8988T (cell line): Measurements from ENCODE around the gene SIAH1.
A peak's percentile ranks its signal among the peaks of the same experiment; 100 is the strongest.
"Not testable (repeated sequence)": the region's sequence is repeated elsewhere in the genome, so short reads cannot be mapped to it uniquely, and the experiment has no call there.

ENCODE experiments used
- DNase-seq: peaks from one replicate; pipeline ENCODE4 v3.0.0; 2011

Gene SIAH1

DNA sequence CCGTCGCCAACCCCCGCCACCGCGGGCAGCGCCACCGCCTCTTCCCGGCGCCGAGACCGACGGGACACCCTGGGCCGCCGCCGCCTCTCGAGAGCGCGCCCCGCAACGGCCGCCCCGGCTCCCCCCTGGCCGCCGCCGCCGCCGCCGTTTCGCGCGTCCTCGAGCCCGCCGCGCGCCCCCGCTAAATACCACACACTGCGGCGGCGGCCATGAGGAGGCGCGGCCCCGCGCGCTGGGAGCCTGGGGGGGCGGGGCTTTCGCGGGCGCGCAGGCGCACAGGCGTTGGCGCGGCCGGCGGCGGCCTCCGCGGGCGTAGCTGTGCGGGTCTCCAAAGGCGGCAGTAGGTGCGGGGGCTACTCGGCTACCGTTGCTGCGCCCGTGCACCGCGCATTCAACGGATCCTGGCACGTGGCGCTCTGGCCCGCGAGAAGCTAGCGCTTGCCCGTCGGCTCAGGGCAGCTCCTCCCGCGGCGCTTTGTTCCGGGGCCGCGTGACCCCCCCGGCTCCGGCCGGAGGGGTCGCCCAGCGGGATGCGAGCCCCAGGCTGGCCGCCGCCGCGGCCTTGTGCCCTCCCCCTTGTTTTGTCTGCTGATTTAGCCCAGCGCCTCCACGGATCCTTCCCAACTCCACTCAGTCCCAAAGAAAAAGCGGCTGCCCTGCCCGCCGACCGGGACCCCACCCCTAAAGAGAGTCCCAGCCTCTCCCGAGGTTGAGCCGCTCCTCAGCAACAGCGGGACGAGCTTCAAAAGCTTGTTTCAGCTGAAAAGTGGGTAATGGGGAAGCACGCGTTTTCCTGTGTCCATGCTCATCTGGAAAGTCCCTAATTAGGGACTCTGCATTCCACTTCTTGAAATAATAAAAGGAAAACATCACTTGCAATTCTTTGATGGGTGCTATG, at the start of gene SIAH1:
Gene SIAH1 (minus strand): TSS at position 161 of the 898 bp plus-strand sequence. CDS start 22,985 bp downstream, outside the sequence.
- DNase-seq = peak; percentile 98

- no peak for DNase-seq
These were observed 49.6 kb upstream of the SIAH1 start for GRCh38 chr16:48434653-48435317.

- DNase-seq = no peak
These were observed 48.8 kb upstream of the SIAH1 start for GRCh38 chr16:48433850-48434530.

GRCh38 chr16:48433116-48433849, 48.1 kb upstream of the SIAH1 start:
- no peak for DNase-seq

- no peak for DNase-seq
These were observed 46.9 kb upstream of the SIAH1 start for GRCh38 chr16:48432136-48432535.

- DNase-seq = no peak
These were observed 45.7 kb upstream of the SIAH1 start for GRCh38 chr16:48430890-48431289.

- no peak for DNase-seq
These were observed 41.3 kb upstream of the SIAH1 start for GRCh38 chr16:48426244-48427141.

DNA sequence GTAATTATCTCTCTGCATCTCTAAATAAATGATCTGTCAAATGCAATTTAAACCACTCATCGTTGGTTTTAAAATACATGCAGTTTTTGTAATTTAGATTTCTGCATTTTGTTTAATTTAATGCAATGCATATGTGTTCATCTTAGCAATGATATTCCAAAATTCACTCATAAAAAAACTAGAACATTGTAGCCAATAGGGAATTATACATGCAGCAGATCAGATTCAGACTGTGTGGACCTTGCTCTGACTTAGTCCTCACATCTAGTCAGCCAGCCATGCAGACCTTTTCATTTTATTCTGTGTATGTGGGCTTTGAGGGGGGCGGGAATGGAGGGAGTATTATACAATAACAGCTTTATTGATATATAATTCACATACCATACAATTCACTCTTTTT, 37.3 kb upstream of the SIAH1 start:
- DNase-seq = no peak

DNA sequence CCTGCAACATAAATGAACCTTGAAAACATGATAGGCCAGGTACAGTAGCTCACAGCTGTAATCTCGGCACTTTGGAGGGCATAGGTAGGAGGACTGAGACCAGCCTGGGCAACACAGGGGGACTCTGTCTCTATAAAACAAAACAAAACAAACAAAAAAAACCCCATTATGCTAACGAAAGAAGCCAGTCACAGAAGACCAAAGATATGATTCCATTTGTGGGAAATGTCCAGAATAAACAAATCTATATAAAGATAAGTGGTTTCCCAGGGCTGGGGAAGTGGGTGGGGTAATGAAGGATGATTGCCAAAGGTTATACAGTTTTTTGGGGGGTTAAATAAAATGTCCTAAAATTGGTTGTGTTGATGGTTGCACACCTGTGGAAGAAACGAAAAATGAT, 36.5 kb upstream of the SIAH1 start:
- DNase-seq = no peak

GRCh38 chr16:48420437-48420836, 35.2 kb upstream of the SIAH1 start:
- no peak for DNase-seq

DNA sequence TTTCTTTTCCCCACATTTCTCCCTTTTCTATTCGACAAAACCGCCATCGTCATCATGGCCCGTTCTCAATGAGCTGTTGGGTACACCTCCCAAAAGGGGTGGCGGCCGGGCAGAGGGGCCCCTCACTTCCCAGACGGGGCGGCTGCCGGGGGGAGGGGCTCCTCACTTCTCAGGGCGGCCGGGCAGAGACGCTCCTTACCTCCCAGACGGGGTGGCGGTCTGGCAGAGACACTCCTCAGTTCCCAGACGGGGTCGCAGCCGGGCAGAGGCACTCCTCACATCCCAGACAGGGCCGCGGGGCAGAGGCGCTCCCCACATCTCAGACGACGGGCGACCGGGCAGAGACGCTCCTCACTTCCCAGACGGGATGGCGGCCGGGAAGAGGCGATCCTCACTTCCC, 31.4 kb upstream of the SIAH1 start:
- not testable (repeated sequence) for DNase-seq

DNA sequence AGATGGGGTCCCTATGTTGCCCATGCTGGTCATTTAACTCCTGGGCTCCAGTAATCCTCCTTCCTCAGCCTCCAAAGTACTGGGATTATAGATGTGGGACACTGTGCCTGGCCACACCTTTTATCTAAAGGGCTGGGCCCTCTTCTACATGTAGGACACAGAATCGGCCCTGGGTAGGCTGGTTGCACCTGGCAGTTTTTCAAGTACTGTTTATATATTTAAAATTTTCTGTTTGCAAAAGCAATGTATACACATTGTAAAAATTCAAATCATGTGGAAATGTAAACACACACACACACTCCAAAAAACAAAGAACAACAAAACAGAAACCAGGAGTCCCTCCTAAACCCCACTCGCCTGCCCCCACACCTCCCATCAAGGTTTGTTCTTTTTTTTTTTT, 28.1 kb upstream of the SIAH1 start:
- no peak for DNase-seq

- no peak for DNase-seq
These were observed 24.8 kb upstream of the SIAH1 start for GRCh38 chr16:48409839-48410632.

DNA sequence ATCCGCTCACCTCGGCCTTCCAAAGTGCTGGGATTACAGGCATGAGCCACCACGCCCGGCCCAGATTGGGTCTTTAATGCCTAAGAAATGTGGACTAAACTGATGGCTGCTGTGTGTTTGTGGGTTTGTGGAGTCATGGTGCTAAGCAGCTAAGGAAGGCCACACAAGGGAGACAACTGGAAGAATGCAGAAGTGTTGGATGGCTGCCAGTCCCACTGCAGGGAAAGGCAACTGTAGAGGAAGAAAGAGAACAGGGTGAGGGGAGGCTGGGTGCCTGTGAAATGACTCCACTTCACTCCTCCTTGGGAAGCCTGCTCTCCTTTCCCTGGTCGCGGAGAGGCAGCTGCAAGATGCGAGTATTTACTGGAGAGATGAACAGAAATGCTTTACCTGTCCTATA, 23.5 kb upstream of the SIAH1 start:
- DNase-seq = no peak

DNA sequence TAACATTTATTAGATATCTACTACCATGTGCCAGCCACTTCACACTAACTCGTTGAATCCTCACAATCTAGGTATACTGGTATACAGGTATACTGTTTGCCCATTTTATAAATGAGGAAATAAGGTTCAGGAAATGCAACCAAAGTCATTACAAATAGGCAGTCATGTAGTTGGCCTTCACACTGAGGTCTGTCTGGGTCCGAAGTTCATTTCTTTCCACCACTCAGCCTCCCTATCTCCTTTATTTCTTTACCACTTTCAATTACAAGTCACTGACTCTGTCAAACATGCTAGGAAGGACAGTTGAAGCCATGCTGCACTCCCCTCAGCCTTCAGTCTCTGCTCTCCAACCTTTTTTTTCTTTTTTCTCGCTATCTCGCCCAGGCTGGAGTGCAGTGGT, 20.7 kb upstream of the SIAH1 start:
- DNase-seq = no peak

DNA sequence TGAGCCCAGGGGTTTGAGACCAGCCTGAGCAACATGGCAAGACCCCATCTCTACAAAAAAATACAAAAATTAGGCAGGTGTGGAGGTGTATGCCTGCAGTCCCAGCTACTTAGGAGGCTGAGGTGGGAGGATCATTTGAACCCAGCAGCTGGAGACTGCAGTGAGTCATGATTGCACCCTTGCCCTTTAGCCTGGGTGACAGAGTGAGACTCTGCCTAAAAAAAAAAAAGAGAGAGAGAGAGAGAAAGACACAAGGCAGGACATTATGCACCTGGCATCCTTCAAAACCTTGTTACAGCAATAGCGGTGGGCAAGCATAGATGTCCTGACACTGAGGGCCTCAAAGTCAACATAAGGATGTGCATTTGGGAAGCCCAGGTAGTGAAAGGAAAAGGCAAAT, 19.9 kb upstream of the SIAH1 start:
- no peak for DNase-seq

- not testable (repeated sequence) for DNase-seq
These were observed 17.3 kb upstream of the SIAH1 start for GRCh38 chr16:48402547-48402946.

DNA sequence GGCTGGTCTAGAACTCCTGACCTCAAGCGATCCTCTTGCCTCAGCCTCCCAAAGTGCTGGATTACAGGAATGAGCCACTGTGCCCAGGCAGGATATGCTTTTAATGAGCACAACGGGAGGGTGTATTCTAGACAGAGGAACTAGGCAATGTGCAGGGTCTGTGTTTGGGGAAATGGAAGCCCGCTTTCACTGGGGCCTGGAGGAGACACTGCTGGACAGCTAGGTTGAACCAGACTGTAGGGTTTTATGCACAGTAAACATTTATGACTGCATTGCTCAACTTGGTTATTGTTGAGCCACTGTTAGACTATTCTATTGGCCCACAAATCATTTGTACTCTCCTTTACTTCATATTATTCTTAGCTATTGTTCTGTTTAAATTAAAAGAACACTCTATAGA, 10.2 kb upstream of the SIAH1 start:
- no peak for DNase-seq

GRCh38 chr16:48394355-48394703, 9.1 kb upstream of the SIAH1 start:
- DNase-seq = no peak

DNA sequence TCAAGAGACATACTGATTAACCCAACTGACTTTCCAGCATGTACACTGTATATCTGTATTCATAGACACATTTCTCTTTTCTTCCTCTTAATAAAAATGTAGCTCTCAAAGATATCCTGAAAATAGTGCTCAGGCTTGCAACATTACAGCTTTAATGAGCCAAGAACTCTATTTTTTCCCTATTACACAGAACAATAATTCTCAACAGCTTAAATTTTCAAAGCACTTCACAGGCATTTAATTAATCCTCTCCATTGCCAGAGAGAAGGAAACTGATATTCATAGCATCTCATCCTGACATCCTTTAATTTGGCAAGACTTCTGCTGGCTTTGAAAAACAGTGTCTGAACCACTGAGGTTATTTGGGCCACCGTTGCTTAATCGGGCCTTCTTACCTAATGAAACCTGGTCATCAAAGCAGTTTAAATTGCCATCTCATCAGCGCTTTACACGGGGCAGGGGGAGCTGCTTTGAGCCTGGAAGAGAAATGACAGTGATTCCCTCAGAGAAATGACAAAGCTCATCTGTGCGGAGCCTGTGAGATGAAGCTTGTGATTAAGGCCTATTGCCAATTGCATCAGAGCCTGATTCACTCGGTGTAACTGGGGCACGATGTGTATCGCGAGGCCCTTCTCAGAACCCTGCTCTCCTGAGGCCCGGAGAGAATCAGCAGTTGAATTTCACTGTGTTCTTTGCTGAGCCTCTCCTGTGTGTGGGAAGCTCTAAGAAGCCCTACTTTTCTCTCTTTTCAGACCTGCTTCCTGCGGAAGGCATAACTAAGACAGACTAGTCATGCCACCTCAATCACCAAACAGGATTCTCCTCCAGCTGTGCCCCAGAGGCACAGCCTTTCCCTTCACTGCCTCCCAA, 8.5 kb upstream of the SIAH1 start:
- DNase-seq = no peak
